ENCODE data around the gene ANXA1. TPM values are rescaled to one million over a fixed set of nuclear protein-coding genes. Genes with fewer than 3 reads are reported as not detected.

The ANXA1 gene
- total RNA-seq, 1 donor from 2014 or later, result 340 TPM

DNA sequence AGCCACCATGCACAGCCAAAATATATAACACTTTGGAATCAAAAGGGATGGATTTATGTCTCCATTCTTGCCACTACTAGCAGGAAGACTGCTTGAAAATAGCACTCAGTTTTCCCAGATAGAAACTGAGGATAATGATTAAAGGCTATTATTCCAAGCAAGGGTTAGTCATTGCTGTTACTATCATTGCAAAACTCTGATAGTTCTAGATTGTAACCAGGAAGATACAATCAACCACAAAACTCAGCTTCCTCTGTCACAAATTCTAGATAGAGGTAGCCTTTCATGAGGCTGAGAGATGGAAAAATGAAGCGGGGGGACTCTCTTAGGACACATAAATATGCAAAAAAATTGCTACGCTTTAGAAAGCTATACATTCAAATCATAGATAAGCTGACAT is 3.1 kb downstream of the ANXA1 start:
- Histone ChIP-seq H3K4me3 (peak overlapping the region; percentile 53), H3K4me1 (peaks cover 61% of the 10 kb centered on the region), H3K36me3 (peaks cover 17% of the 10 kb centered on the region), H3K9me3 (no peaks in the 10 kb centered on the region), H3K27me3 (ENCODE audit: low read depth) (no peaks in the 10 kb centered on the region), H3K27ac (peak overlapping the region; percentile 89)
- ATAC-seq (no peak), DNase-seq (no peak)
- TF ChIP-seq, protein P1, sequence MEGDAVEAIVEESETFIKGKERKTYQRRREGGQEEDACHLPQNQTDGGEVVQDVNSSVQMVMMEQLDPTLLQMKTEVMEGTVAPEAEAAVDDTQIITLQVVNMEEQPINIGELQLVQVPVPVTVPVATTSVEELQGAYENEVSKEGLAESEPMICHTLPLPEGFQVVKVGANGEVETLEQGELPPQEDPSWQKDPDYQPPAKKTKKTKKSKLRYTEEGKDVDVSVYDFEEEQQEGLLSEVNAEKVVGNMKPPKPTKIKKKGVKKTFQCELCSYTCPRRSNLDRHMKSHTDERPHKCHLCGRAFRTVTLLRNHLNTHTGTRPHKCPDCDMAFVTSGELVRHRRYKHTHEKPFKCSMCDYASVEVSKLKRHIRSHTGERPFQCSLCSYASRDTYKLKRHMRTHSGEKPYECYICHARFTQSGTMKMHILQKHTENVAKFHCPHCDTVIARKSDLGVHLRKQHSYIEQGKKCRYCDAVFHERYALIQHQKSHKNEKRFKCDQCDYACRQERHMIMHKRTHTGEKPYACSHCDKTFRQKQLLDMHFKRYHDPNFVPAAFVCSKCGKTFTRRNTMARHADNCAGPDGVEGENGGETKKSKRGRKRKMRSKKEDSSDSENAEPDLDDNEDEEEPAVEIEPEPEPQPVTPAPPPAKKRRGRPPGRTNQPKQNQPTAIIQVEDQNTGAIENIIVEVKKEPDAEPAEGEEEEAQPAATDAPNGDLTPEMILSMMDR (IDR thresholded peaks at IDR 0.05), result no peak
- intact Hi-C loops (cut with DNase I), result no loop called here

DNA sequence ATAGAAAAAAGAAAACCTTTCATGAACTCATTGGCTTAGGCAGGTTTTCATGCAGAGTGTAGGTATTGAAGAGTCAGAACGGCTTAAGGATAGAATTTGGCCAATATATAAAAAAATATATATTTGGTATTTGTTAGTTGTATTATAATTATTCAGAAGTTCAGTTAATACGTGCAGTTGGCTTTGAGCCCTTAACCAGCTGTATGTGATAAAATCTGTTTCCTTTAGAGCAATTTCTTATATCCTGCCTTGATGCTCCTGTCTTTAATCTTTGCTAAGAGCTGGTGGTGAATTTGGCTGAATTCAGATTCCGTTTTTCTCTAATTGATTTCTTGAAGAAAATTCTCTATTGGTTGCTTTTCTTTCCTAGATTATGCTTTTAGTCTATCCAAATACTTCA is 3.7 kb downstream of the ANXA1 start:
- H3K4me1 ChIP-seq, result peaks cover 55% of the 10 kb centered on the region
- no peak for ATAC-seq
- no peaks in the 10 kb centered on the region for H3K9me3 ChIP-seq
- no peak for DNase-seq
- H3K36me3 ChIP-seq, result peaks cover 24% of the 10 kb centered on the region
- H3K27ac ChIP-seq, result peak overlapping the region; percentile 89
- no peaks in the 10 kb centered on the region for H3K27me3 ChIP-seq (ENCODE audit: low read depth)
- peak overlapping the region; percentile 53 for H3K4me3 ChIP-seq
- TF ChIP-seq, protein P1 (IDR thresholded peaks at IDR 0.05), result no peak
- intact Hi-C loops (cut with DNase I), result no loop called here

DNA sequence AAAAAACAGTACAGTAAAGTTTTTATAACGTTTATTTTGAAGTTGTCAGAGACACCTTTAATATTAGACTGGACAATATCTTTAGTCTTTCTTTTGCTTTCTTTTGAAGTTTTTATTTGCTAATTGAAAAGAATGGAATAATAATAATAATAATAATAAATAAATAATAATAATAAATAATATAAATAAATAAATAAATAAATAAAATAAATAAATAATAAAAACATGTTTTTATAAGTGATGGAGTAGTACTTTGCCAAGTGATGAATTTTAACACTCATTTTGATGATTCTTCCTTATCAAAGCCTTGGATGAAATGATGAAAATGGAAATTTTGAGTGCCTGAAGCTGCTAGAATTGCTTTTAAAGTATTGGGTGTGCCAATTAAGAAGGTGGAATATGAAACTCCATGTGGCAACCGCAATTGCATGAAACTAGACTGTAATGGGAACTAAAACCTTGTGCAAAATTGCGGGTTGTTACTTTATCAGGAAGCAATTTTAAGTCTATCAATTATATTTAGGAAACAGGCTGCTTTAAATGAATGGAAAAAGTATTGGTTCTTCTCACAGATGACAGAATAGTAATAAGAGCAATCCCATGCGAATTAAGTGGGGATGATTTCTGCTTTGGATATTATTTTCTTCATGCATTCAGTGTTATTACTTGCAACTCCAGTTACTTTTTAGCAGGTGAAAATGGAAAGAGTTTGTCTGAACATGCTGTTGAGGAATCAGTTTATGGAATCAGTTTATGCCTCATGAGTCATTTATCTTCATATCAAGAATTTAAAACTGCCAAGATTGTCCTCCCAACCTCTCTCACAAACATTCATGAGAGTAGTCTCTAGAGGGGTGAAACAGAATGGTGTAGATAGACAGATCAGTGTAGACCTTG is 4.6 kb downstream of the ANXA1 start:
- DNase-seq (no peak), ATAC-seq (no peak)
- Histone ChIP-seq H3K36me3 (peaks cover 32% of the 10 kb centered on the region), H3K27me3 (ENCODE audit: low read depth) (no peaks in the 10 kb centered on the region), H3K4me3 (peak overlapping the region; percentile 53), H3K4me1 (peaks cover 46% of the 10 kb centered on the region), H3K9me3 (no peaks in the 10 kb centered on the region), H3K27ac (no peak overlapping the region)
- TF ChIP-seq, protein P1 (IDR thresholded peaks at IDR 0.05), result no peak
- intact Hi-C loops (cut with DNase I), result no loop called here

DNA sequence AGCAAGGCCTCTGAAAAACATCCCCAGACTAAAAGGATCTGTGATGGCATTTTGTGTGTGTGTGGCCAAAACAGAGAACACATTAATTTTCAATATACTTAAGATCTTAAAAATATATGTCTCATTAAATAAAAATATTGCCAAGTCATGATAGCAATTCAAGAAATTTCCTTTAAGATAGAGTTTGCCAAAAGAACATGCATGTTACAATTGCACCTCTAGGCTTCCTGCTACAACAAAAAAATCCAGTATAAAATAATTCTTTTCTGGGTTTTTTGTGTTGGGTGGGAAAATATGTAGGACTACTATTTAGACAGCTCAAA is 5.2 kb downstream of the ANXA1 start:
- no peak for DNase-seq
- intact Hi-C loops (cut with DNase I), result no loop called here
- H3K36me3 ChIP-seq, result peaks cover 38% of the 10 kb centered on the region
- no peaks in the 10 kb centered on the region for H3K9me3 ChIP-seq
- TF ChIP-seq, protein P1 (IDR thresholded peaks at IDR 0.05), result no peak
- no peaks in the 10 kb centered on the region for H3K27me3 ChIP-seq (ENCODE audit: low read depth)
- no peak for ATAC-seq
- H3K4me1 ChIP-seq, result peaks cover 44% of the 10 kb centered on the region
- H3K4me3 ChIP-seq, result no peak overlapping the region
- no peak overlapping the region for H3K27ac ChIP-seq

DNA sequence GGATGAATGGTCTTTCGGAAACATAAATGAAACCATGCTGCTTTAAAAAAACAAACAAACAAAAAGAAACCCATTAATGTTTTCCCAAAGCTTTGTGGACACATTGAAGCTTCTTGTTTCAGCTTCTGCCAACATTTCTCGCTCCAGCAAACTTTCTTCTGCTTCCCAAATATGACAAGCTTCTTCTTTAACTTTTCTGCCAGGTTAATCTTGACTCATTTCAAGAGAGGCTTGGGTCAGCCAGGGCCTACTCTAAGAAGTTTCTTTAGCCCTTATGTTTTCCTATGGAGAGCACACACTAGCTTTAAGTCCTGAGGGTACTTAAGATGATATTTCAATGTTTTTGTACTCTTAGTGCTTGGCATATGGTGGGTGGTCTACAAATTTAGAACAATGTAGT is 6.1 kb downstream of the ANXA1 start:
- DNase-seq (no peak), ATAC-seq (no peak)
- no peaks in the 10 kb centered on the region for H3K27me3 ChIP-seq (ENCODE audit: low read depth)
- peaks cover 48% of the 10 kb centered on the region for H3K36me3 ChIP-seq
- no peak overlapping the region for H3K27ac ChIP-seq
- intact Hi-C loops (cut with DNase I), result no loop called here
- peaks cover 44% of the 10 kb centered on the region for H3K4me1 ChIP-seq
- TF ChIP-seq, protein P1 (IDR thresholded peaks at IDR 0.05), result no peak
- H3K4me3 ChIP-seq, result no peak overlapping the region
- no peaks in the 10 kb centered on the region for H3K9me3 ChIP-seq
